K562 (cell line): ENCODE data around the gene CAMP.

Source experiments
- E2F8 ChIP-seq: fragments of 450-650 bp; IDR thresholded peaks from 2 replicates; pipeline ENCODE4 v1.7.1; 2018; ENCODE audit warnings: mild to moderate bottlenecking, low read depth; ENCODE audit not compliant: partially characterized antibody
- EP300 ChIP-seq: IDR thresholded peaks from 2 replicates; pipeline ENCODE4 v1.6.1; 2012; ENCODE audit warnings: low read length, improper control_type of control experiment
- KDM1A ChIP-seq, 2 experiments: fragments of 450-650 bp; IDR thresholded peaks; 2 replicates each; pipeline ENCODE4 v1.6.1; 2016; ENCODE audit warnings: mild to moderate bottlenecking in 2 of 2
- MLX ChIP-seq, 2 experiments: fragments of 450-650 bp in 1 of 2; sonication (generic) in 1 of 2; formaldehyde crosslinking; conservative IDR thresholded peaks; 2 replicates each; pipeline versions ENCODE4 v1.4.0 to v1.8.1; 2020 to 2022; ENCODE audit warnings: mild to moderate bottlenecking in 1 of 2, missing genetic modification reagents in 1 of 2
- PHF21A ChIP-seq: fragments of 450-650 bp; IDR thresholded peaks from 2 replicates; pipeline ENCODE4 v1.6.1; 2017; ENCODE audit warnings: low read depth, borderline replicate concordance
- PYGO2 ChIP-seq: fragments of 450-650 bp; IDR thresholded peaks from 2 replicates; pipeline ENCODE4 v1.6.1; 2016; ENCODE audit warnings: mild to moderate bottlenecking, missing genetic modification characterization, moderate library complexity, missing compliant biosample characterization
- U2AF1 ChIP-seq: fragments of 200-400 bp; formaldehyde crosslinking; optimal IDR thresholded peaks from 2 replicates; pipeline ENCODE3; 2017; ENCODE audit warnings: mild to moderate bottlenecking, low read depth, low read length, moderate library complexity
- ZNF12 ChIP-seq: sonication (generic); formaldehyde crosslinking; IDR thresholded peaks from 2 replicates; pipeline ENCODE4 v1.4.0; 2020; ENCODE audit warnings: mild to moderate bottlenecking, missing genetic modification reagents
- ZNF431 ChIP-seq: sonication (generic); formaldehyde crosslinking; IDR thresholded peaks from 2 replicates; pipeline ENCODE4 v1.8.0; 2022; ENCODE audit warnings: mild to moderate bottlenecking, missing genetic modification reagents
- TF ChIP-seq, protein P1 (sequence below), 3 experiments: IDR thresholded peaks in 2 of 3; conservative IDR thresholded peaks in 1 of 3; 2 replicates each; pipeline ENCODE4 v1.5.1; 2011 to 2012; ENCODE audit warnings: low read length in 3 of 3, mild to moderate bottlenecking in 3 of 3, control low read depth in 2 of 3, improper control_type of control experiment in 1 of 3, inconsistent platforms in 1 of 3, low read depth in 1 of 3, mixed read lengths in 1 of 3, moderate library complexity in 1 of 3; ENCODE audit not compliant: insufficient read depth in 2 of 3

- TF ChIP-seq MLX (CRISPR knock-in tag; conservative IDR thresholded peaks at IDR 0.05) (no peak), EP300 (no peak), U2AF1 (no peak), PYGO2 (tag) (no peak), E2F8 (no peak), KDM1A (IDR thresholded peaks at IDR 0.05) (no peak), ZNF12 (CRISPR knock-in tag) (no peak), PHF21A (no peak), ZNF431 (CRISPR knock-in tag) (no peak)
- TF ChIP-seq, protein P1, sequence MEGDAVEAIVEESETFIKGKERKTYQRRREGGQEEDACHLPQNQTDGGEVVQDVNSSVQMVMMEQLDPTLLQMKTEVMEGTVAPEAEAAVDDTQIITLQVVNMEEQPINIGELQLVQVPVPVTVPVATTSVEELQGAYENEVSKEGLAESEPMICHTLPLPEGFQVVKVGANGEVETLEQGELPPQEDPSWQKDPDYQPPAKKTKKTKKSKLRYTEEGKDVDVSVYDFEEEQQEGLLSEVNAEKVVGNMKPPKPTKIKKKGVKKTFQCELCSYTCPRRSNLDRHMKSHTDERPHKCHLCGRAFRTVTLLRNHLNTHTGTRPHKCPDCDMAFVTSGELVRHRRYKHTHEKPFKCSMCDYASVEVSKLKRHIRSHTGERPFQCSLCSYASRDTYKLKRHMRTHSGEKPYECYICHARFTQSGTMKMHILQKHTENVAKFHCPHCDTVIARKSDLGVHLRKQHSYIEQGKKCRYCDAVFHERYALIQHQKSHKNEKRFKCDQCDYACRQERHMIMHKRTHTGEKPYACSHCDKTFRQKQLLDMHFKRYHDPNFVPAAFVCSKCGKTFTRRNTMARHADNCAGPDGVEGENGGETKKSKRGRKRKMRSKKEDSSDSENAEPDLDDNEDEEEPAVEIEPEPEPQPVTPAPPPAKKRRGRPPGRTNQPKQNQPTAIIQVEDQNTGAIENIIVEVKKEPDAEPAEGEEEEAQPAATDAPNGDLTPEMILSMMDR (IDR thresholded peaks at IDR 0.05 in 2 of 3, conservative IDR thresholded peaks at IDR 0.05 in 1 of 3; ENCODE audit: insufficient read depth in 2 of 3, low read depth in 1 of 3, low read length in 3 of 3) = no peak
Observed at GRCh38 chr3:48238531-48239085, 15.3 kb downstream of the CAMP start.
